ENCODE data around the gene NBPF1.
"Not testable (repeated sequence)": the region's sequence is repeated elsewhere in the genome, so short reads cannot be mapped to it uniquely, and the experiment has no call there.

- not testable (repeated sequence) for TF ChIP-seq CTCF (conservative IDR thresholded peaks at IDR 0.05 in 1 of 2, IDR thresholded peaks at IDR 0.05 in 1 of 2; ENCODE audit: extremely low read depth in 1 of 2, insufficient read depth in 1 of 2, low read depth in 1 of 2, low read length in 2 of 2); EZH2 (IDR thresholded peaks at IDR 0.05; ENCODE audit: borderline replicate concordance, low read length)
Measured at GRCh38 chr1:16648756-16649155, 35.4 kb upstream of the NBPF1 start.

All from mammary epithelial cell (primary cell).